ENCODE measurements around the gene JPH4. TPM values are rescaled to one million over a fixed set of nuclear protein-coding genes. Genes with fewer than 3 reads are reported as not detected.

JPH4 gene
- polyA plus RNA-seq, 2 of the 4 experiments (the other 2 are of a cell fraction): 0.05 TPM; not detected in 1

DNA sequence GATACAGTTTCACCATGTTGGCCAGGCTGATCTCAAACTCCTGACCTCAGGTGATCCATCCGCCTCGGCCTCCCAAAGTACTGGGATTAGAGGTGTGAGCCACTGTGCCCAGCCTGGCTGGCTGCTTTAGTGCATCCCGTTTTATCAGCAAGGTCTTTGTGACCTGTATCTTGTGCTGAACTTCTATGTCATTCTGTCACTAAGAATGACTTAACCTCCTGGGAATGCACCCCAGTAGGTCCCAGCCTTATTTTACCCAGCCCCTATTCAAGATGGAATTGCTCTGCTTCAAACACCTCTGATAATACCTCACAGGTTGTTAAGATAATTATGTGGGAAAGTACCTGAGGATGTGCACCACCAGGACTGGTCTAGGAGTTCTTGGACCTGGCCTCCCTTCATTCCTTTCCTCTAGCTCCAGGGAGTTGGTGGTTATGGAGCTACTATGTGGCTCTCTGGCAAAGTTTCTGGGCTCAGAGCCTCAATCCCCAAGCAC, 26.1 kb upstream of the JPH4 start:
- DNase-seq (ENCODE audit: low read depth in 1 of 2, low spot score in 1 of 2) (no peak), FAIRE-seq (no peak), ATAC-seq (no peak)
- H3K9me3 ChIP-seq: 0 out of 3 replicates have a peak, but pooled peaks cover 2% of the 10 kb centered on the region
- TF ChIP-seq CBX2 (IDR thresholded peaks at IDR 0.05; ENCODE audit: borderline replicate concordance, low read depth) (no peak), FOSB (CRISPR knock-in tag; IDR thresholded peaks at IDR 0.05) (no peak), HOXB5 (CRISPR knock-in tag; IDR thresholded peaks at IDR 0.05) (no peak)
- ChIA-PET POLR2A (no interaction called here), CTCF (interaction anchor here (1.2 kb wide), 1 partner anchor 36 kb away, joined by 3 read pairs; no protein-coding TSS in a partner anchor)
- H3K27ac ChIP-seq: no peak overlapping the region
- 49% methylated on average over 3 of the region's 3 CpGs for WGBS (ENCODE audit: missing lambda C conversion rate)
- H3K4me2 ChIP-seq: no peak overlapping the region
- H3K4me1 ChIP-seq: no peaks in the 10 kb centered on the region
- H3K4me3 ChIP-seq: no peak overlapping the region

DNA sequence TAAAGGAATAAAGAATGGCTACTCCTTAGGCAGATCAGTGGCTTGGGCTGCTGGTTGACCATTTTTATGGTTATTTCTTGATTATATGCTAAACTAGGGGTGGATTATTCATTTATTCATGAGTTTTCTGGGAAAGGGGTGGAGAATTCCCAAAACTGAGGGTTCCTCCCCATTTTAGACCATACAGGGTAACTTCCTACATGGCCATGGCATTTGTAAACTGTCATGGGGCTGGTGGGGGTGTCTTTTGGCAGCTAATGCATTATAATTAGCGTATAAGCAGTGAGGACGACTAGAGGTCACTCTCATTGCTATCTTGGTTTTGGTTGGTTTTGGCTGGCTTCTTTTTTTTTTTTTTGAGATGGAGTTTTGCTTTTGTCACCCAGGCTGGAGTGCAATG, 25.6 kb upstream of the JPH4 start:
- 60% methylated on average over 2 of the region's 2 CpGs for WGBS (ENCODE audit: missing lambda C conversion rate)
- no peak for TF ChIP-seq RFX5 (IDR thresholded peaks at IDR 0.05)
- TF ChIP-seq, protein P1, sequence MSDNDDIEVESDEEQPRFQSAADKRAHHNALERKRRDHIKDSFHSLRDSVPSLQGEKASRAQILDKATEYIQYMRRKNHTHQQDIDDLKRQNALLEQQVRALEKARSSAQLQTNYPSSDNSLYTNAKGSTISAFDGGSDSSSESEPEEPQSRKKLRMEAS (IDR thresholded peaks at IDR 0.05): no peak
- TF ChIP-seq ZSCAN20 (CRISPR knock-in tag; IDR thresholded peaks at IDR 0.05): no peak
- TF ChIP-seq PHF8 (IDR thresholded peaks at IDR 0.05; ENCODE audit: borderline replicate concordance, low read depth): no peak
- ATAC-seq (no peak), FAIRE-seq (no peak), DNase-seq (ENCODE audit: low read depth in 1 of 2, low spot score in 1 of 2) (no peak)
- H3K9me3 ChIP-seq: no peaks in the 10 kb centered on the region
- POLR2A ChIA-PET: no interaction called here
- H3K4me3 ChIP-seq: no peak overlapping the region
- no peaks in the 10 kb centered on the region for H3K4me1 ChIP-seq
- CTCF ChIA-PET: interaction anchor here (1.0 to 2.8 kb wide), 3 partner anchors 13 to 307 kb away, joined by 3 to 8 read pairs (median 4); no protein-coding TSS in a partner anchor
- no peak overlapping the region for H3K27ac ChIP-seq
- H3K4me2 ChIP-seq: no peak overlapping the region

- ATAC-seq: no peak
Measured at GRCh38 chr14:23603103-23603502, 24.5 kb upstream of the JPH4 start.

DNA sequence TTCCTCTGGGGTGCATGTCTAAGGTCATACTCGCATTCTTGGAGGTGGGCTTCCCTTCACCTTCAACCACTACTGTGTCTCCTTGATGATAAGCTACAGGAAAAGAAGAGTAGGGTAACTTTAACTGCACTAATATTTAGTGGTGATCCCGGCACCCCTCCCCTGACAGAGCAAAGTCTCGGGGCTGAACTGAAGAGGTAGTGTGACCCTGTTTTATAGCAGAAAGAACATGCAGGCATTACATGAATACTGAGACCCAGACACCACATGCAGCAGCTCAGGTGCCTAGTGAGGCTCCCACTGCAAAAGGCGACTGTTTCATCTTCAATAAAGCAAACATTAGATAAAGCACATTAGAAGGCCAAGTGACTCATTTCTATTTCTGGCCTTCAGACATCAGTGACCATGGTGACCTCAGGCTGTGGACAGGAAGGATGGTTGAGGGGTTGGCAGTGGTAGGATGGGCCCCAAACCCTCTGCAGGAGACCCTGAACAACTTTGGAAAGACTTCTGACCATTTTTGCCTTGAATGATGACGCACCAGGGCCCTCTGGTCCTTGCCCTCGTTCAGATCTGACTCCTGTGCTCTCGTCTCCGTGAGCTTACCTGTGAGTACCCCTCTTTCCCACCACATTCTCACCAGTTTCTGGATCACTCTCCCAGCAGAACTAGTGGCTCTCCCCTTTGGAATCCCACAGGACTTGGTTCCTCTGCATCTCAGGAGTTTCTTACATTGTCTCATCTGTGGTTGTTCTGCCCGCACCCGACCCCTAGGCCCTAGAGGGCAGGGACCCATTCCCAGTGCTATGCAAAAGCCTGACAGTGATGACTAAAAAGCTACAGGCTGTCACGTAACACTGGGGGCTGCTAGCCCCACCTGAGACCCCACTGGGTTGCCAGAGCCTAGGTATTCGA, 23.8 kb upstream of the JPH4 start:
- H3K4me2 ChIP-seq: no peak overlapping the region
- ChIA-PET CTCF (interaction anchor here (1.1 to 2.8 kb wide), 4 partner anchors 10 to 31 kb away, joined by 3 to 8 read pairs (median 4); no protein-coding TSS in a partner anchor), POLR2A (no interaction called here)
- H3K4me3 ChIP-seq: no peak overlapping the region
- FAIRE-seq (no peak), DNase-seq (ENCODE audit: low read depth in 1 of 2, low spot score in 1 of 2) (no peak), ATAC-seq (0 out of 6 replicates have a peak, but pooled peaks of 1 of the 2 experiments have one; percentile 12)
- no peaks in the 10 kb centered on the region for H3K4me1 ChIP-seq
- no peaks in the 10 kb centered on the region for H3K9me3 ChIP-seq
- no peak overlapping the region for H3K27ac ChIP-seq
- WGBS (ENCODE audit: missing lambda C conversion rate): 44% methylated on average over 12 of the region's 12 CpGs
- TF ChIP-seq SREBF2 (IDR thresholded peaks at IDR 0.05): no peak
- no peak for TF ChIP-seq CBX2 (IDR thresholded peaks at IDR 0.05; ENCODE audit: borderline replicate concordance, low read depth)
- no peak for TF ChIP-seq CEBPB (IDR thresholded peaks at IDR 0.05)
- no peak for TF ChIP-seq BHLHE40 (IDR thresholded peaks at IDR 0.05; ENCODE audit: low read depth, low read length)
- TF ChIP-seq, protein P1 (IDR thresholded peaks at IDR 0.05): no peak
- no peak for TF ChIP-seq REST (IDR thresholded peaks at IDR 0.05)
- TF ChIP-seq POLR2AphosphoS2 (conservative IDR thresholded peaks at IDR 0.05; ENCODE audit: low read length): no peak
- TF ChIP-seq, protein P2, sequence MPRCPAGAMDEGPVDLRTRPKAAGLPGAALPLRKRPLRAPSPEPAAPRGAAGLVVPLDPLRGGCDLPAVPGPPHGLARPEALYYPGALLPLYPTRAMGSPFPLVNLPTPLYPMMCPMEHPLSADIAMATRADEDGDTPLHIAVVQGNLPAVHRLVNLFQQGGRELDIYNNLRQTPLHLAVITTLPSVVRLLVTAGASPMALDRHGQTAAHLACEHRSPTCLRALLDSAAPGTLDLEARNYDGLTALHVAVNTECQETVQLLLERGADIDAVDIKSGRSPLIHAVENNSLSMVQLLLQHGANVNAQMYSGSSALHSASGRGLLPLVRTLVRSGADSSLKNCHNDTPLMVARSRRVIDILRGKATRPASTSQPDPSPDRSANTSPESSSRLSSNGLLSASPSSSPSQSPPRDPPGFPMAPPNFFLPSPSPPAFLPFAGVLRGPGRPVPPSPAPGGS (IDR thresholded peaks at IDR 0.05): no peak
- no peak for TF ChIP-seq FOXS1 (CRISPR knock-in tag; IDR thresholded peaks at IDR 0.05)
- no peak for TF ChIP-seq POLR2A (IDR thresholded peaks at IDR 0.05; ENCODE audit: low read length)
- TF ChIP-seq CHD2 (IDR thresholded peaks at IDR 0.05; ENCODE audit: low read length, partially characterized antibody): no peak
- TF ChIP-seq PBX3 (IDR thresholded peaks at IDR 0.05): no peak
- TF ChIP-seq HES2 (IDR thresholded peaks at IDR 0.05): no peak
- no peak for TF ChIP-seq MAZ (IDR thresholded peaks at IDR 0.05; ENCODE audit: borderline replicate concordance, low read depth, low read length)
- TF ChIP-seq MYC (IDR thresholded peaks at IDR 0.05; ENCODE audit: borderline replicate concordance, low read length): no peak

More at GRCh38 chr14:23603103-23603502, 24.5 kb upstream of the JPH4 start:
- no peak overlapping the region for H3K4me3 ChIP-seq
- no peaks in the 10 kb centered on the region for H3K4me1 ChIP-seq
- H3K27ac ChIP-seq: no peak overlapping the region
- no peaks in the 10 kb centered on the region for H3K9me3 ChIP-seq
- WGBS (ENCODE audit: missing lambda C conversion rate): 25% methylated on average over 2 of the region's 2 CpGs
- TF ChIP-seq FOSB (CRISPR knock-in tag; IDR thresholded peaks at IDR 0.05) (no peak), KDM5A (IDR thresholded peaks at IDR 0.05) (no peak), RAD21 (conservative IDR thresholded peaks at IDR 0.05 in 1 of 2, IDR thresholded peaks at IDR 0.05 in 1 of 2) (no peak), NPAS2 (CRISPR knock-in tag; IDR thresholded peaks at IDR 0.05; ENCODE audit: borderline replicate concordance) (no peak), FOSL2 (IDR thresholded peaks at IDR 0.05) (no peak), FOSL2 (CRISPR knock-in tag; IDR thresholded peaks at IDR 0.05) (no peak)
- CTCF ChIA-PET: interaction anchor here (1.0 to 2.8 kb wide), 5 partner anchors 9 to 308 kb away, joined by 3 to 8 read pairs (median 3); no protein-coding TSS in a partner anchor
- FAIRE-seq (no peak), DNase-seq (ENCODE audit: low read depth in 1 of 2, low spot score in 1 of 2) (no peak)
- H3K4me2 ChIP-seq: no peak overlapping the region
- POLR2A ChIA-PET: no interaction called here

Data from A549 (cell line).